GM18507 (cell line): ENCODE measurements around the gene KRT38.
"Not testable (repeated sequence)": the region's sequence is repeated elsewhere in the genome, so short reads cannot be mapped to it uniquely, and the experiment has no call there.

Experiments used
- DNase-seq: peaks from one replicate; pipeline ENCODE4 v3.0.0; 2011; ENCODE audit warnings: low read depth; ENCODE audit not compliant: insufficient read length; ENCODE audit errors: extremely low spot score
- FAIRE-seq: peaks from 2 replicates; lab custom pipeline; 2011; peaks lifted over from hg19 to GRCh38; lab: Jason Lieb, UNC

The KRT38 gene

GRCh38 chr17:41404024-41404671 is 36.6 kb downstream of the KRT38 start:
- no peak for DNase-seq
- FAIRE-seq = no peak

DNA sequence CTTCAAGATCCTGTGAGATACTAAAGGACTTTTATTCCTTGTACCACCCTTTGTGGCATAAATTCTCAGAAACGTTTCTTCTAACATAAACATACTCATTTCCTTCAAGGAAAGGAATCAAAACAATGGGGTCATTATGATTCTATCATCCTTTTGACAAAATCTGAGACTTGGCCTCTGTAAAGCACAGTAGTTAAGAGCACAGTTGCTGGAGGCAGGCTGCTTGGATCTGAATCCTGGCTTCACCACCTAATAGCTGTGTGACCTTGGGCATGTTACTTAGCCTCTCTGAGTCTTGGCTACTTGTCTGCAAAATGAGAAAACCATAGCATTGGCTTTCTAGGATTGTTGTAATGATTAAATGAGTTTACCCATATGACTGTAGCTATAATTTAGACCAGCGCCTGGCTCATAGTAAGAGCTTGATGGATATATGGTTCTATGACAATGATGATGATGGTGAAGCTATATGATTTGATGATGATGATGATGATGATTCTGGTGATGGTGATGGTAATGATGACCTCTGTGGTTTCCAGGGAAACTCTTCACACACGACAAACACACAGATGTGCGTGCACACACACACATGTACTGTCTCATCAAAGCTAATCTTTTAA is 37.3 kb downstream of the KRT38 start:
- no peak for FAIRE-seq
- DNase-seq = no peak

DNA sequence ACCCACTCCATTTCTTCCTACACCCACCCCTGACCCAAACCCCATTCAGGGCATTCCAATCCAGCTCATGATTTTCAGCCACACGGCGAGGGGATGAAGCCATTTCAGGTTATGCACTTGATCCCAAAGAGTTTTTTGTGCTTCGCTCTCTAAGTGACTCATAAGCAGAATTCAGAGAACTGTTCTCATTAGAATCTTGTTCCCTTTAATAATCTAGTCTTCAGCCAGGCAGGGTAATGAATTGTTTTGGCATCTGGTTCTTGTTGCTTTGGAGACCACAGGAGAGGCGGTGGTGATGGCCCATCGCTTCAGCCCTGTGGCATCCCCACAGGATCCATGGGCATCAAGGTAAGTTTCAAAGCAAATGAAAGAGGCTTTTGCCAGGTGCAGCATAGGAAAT is 38.6 kb downstream of the KRT38 start:
- no peak for FAIRE-seq
- no peak for DNase-seq

DNA sequence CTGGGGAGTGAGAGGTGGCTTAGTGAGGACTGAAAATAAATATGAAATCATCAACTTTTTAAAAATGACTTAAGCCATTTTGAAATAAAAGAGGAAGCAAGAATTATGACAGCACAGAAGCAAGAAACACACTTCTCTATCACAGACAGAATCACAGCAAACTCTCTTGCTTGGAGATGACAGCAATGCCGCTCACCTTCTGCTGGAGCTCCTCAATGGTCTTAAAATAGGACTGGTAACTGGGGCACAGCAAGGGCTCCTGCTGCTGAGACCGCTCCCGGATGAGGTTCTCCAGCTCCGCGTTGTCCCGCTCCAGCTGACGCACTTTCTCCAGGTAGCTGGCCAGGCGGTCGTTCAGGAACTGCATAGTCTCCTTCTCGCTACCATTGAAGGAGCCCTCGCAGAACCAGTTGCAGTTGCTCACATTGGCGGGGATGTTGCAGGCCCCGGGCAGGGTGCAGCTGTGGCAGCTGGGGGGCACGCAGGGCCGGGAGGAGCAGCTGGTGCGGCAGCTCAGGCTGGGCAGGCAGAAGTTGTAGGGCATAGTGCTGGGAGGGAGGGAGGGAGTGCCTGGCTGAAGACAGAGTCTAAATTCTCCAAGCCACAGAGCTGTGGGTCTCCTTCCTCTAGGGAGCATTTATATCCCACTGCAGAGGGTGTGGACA is 43.7 kb downstream of the KRT38 start, which contains the start of gene KRT31:
Gene KRT31, minus strand, starts transcription at position 613 of the 665 bp plus-strand sequence. Its CDS starts 69 bp downstream, at position 544.
- FAIRE-seq = no peak
- no peak for DNase-seq

GRCh38 chr17:41396340-41396739 is 44.4 kb downstream of the KRT38 start:
- FAIRE-seq (no peak), DNase-seq (no peak)

DNA sequence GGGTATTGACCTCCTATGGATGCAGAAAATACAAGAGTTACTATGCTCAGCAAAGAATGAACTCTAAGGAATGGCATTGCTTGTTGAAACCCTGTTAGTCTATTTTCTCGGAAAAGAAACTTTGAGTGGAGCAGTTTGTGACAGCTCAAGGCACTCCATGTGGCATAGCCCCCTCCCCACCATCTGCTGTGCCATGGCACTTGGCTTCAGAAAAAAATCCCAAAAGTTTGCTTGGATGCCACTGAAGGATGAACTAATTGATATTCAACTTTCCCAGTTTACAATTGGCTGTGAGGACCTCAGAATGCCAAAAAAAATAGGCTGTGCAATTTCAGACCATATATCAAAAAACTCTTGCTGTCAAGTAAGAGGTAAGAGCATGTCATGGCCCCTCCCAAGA is 45.2 kb downstream of the KRT38 start:
- FAIRE-seq (no peak), DNase-seq (no peak)

GRCh38 chr17:41395044-41395443 is 45.7 kb downstream of the KRT38 start:
- FAIRE-seq, DNase-seq: not testable (repeated sequence)

DNA sequence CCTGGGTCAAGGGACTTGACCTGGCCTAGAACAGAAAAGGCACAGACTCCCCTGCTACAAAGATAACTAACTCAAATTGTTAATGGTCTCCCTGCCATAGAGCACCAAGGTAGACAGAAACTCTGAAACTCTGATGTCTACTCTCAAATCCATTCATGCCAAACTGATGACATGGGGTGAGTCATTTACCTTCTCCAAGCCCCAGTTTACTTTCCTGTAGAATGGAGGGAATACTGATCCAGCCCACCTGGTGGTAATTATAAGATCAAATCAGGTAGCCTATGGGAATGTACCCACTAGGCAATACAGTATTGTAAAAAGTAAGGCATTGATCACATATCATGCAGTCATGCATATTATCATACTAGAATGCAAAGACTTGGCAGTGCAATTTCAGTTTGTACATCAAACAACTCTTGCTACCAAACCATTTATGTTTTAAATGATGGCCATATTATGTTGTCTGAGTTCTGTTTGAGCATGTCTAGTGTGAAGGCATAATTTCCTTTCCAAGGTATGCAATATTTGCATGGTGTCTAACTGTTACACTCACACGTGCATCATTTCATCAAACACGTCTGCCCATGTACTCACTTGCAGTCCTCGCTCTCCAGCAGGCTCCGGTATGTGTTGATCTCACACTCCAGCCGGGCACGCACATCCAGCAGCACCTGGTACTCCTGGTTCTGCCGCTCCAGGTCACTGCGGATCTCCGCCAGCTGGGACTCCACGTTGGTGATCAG is 46.4 kb downstream of the KRT38 start:
- FAIRE-seq = no peak
- no peak for DNase-seq

- no peak for FAIRE-seq
- no peak for DNase-seq
Observed at GRCh38 chr17:41393826-41394225, 47.0 kb downstream of the KRT38 start.

GRCh38 chr17:41393294-41393693 is 47.5 kb downstream of the KRT38 start:
- DNase-seq (no peak), FAIRE-seq (no peak)

DNA sequence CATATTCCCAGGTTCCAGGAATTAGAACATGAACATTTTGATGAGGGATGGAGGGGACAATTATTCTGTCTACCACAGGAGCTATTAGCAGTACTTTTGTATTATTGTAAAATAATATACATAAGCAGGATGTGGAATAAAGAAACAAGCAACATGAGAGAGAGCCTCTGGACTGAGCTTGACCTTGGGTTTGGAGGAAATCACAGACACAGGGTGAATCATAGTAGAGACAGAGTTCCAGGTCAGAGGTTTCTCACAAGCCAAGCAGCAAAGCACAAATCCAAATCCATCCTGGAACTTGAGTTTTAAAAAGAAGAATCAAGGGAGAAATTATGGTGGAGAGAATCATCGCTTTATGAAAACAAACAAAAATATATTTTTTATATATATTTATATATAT is 48.5 kb downstream of the KRT38 start:
- no peak for FAIRE-seq

GRCh38 chr17:41391535-41391934 is 49.2 kb downstream of the KRT38 start:
- FAIRE-seq (no peak), DNase-seq (no peak)

More for the DNA sequence above, 48.5 kb downstream of the KRT38 start:
- no peak for DNase-seq

GRCh38 chr17:41390411-41390938 is 50.3 kb downstream of the KRT38 start:
- DNase-seq = no peak
- no peak for FAIRE-seq

DNA sequence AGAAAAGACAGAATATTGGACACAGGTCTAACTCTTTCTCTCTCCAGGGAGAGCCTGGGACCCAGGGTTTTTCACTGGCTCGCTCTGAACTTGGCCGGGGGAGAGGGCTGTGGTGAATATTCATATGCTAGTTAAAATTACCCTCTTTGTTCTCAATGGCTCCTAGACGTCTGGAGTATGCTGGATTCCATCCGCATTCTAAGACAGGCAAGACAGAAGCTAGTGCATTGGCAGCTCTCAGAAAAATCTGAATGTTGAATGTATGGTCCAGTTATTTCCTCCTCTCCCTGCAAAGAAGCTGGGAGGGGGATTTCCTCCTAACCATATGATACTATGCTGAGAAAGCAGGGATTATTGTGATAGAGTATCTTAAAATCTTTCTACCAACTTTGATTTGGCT is 53.1 kb downstream of the KRT38 start:
- FAIRE-seq (no peak), DNase-seq (no peak)

DNA sequence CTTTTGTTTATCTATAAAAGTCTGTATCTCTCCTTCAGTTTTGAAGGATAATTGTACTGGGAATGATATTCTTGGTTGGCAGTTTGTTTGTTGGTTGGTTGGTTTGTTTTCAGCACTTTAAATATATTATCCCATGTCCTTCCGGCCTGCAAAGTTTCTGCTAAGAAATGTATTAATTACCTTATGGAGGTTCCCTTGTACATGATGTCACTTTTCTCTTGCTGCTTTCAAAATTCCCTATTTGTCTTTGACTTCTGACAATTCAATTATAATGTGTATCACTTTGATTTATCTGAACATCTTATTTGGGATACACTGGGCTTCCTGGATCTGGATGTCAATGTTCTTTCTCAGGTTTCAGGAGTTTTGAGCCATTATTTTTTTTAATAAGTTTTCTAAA is 54.6 kb downstream of the KRT38 start:
- no peak for DNase-seq
- no peak for FAIRE-seq
